ENCODE data around the gene ITM2C.

Gene ITM2C, protein sequence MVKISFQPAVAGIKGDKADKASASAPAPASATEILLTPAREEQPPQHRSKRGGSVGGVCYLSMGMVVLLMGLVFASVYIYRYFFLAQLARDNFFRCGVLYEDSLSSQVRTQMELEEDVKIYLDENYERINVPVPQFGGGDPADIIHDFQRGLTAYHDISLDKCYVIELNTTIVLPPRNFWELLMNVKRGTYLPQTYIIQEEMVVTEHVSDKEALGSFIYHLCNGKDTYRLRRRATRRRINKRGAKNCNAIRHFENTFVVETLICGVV

DNA sequence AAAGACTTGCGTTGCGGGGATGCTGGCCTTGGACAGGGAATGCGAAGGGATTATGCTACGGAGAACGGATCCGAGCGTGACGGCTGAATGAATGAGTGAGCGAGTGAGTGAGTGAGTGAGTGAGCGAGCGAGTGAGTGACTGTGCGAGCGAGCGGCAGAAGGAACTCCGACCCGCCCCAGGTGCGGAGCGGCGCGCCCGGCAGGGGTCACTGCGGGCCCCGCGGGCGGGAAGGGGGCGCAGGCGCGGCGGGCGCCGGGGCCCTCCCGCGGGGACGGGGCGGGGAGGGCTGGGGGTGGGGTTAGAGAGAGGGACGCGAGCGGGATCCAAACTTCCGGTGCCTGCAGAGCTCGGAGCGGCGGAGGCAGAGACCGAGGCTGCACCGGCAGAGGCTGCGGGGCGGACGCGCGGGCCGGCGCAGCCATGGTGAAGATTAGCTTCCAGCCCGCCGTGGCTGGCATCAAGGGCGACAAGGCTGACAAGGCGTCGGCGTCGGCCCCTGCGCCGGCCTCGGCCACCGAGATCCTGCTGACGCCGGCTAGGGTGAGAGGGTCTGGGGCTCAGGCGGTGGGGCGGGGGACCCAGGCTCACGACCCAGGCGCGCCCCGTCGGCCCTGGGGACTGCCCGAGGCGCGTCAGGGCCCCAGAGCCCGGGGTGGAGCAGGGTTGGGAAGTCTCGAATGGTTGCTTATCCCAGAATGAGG lies at the start of gene ITM2C:
TSS of gene ITM2C (plus strand) at position 338 of the 702 bp plus-strand sequence. CDS start at position 422, 84 bp downstream.
- DNase-seq: peak in 3 of 4 experiments; percentile 42 to 75 (median 58)

DNA sequence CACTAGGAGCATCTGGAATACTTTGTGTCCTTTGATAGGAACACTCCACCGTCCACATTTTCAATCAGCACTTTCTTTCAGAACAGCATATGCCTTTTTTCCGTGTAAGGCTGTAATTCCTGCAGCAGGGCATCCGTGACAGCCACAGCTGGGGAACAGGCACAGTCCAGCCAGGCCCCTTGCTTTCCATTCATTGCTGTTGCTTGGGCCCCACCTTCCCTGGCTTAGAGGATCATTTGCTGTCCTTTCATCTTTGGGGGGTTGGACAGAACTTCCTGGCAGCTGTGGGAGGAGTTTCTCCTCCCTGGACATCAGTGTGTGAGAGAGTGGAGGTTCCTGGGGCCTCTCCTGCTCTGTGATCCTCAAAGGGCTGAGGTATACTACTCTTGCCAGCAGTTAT lies 49.7 kb upstream of the ITM2C start:
- DNase-seq: no peak

- no peak for DNase-seq
Observed at GRCh38 chr2:230816735-230817134, 48.0 kb upstream of the ITM2C start.

- no peak for DNase-seq
Observed at GRCh38 chr2:230819433-230819832, 45.3 kb upstream of the ITM2C start.

DNA sequence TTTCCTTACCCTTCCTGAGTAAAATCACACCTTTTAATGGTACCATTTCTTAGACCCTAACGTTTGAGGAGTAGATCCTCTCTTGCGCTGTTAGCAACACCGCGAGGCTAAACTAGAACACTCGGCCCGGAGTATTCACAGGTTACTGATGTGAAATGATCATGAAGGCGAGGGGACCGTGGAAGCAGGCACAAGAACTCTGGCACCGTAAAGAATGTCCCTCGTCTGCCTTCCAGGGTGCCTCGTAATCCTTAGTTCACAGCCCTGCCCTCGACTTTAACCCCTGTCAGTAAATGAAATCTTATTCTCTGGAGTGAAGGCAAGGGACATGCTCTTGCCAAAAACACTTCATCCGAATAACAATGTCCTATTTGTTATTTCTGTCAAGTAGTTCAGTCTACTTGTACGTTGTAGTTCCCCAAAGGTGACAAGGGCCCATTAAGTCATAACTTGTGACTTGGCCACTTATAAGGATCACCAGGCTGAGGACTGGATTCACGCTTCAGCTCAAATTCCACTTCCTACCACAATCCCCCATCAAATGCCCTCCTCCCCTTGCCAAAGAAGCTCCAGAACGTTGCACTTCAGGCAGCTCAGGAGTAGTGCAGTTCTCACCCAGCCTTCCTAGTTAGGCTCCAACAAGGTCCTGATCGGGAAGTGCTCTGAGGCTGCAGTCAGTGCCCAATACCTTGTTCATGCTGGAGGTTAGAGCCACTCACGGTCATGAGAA lies 43.3 kb upstream of the ITM2C start:
- no peak for DNase-seq

- DNase-seq: no peak
Observed at GRCh38 chr2:230821991-230822520, 42.7 kb upstream of the ITM2C start.

DNA sequence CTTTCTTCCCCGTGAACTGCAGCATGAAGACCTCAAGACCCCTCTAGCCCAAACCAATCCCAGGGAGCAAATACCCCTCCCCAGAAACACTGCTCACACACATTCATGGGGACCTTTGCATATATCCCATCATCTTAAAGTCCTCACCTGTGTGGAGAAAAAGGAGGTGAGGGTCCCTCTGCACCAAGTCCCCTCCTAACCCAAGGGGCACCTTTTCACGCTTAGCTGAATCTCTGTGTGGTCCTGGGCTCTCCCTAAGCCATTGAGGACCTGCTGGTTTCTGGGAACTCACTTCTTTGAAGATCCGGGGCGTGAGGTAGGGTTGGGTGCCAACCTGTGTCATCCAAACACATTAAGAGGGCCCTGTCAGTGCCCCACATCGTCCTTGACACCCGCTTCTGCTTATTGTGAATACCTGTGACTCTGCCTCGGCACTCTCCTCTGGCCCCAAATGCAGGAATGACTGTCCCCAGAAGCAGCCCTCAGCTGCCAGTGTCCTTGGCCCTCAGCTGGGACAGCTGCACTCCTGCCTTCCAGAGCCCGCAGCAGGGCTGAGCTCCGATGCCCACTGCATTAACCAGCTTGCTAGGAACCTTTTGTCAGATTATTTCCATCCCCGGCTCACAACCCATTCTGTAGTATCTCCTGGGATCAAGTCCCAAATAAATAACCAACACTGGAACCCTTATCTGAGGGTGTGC lies 41.3 kb upstream of the ITM2C start:
- no peak for DNase-seq

DNA sequence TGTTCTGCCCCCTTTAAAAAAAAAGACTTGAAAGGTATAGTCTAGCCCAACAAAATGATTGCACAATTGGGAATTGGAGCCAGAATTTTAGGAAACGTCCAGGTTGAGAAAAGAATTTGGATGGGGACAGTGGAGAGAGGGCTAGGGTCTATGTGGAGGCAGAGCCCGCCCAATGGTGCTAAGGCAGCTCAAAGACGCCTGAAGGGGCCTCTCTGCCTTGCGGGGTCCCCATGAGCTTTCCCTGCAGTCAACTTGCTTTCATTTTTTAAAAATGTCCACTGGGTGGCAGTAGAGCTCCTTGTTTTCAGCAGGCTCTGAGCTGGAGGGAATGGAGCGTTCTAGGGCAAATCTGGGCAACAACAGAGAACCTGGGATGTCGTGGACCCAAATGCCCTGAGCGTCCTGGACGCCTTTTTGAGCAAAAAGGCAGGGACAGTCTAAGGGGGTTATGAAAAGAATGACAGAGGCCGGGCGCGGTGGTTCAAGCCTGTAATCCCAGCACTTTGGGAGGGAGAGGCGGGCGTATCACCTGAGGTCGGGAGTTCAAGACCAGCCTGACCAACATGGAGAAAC lies 40.2 kb upstream of the ITM2C start:
- peak in 1 of 4 experiments; percentile 4 for DNase-seq

GRCh38 chr2:230825354-230825753 lies 39.4 kb upstream of the ITM2C start:
- no peak for DNase-seq

GRCh38 chr2:230827774-230828271 lies 36.9 kb upstream of the ITM2C start:
- DNase-seq: no peak

DNA sequence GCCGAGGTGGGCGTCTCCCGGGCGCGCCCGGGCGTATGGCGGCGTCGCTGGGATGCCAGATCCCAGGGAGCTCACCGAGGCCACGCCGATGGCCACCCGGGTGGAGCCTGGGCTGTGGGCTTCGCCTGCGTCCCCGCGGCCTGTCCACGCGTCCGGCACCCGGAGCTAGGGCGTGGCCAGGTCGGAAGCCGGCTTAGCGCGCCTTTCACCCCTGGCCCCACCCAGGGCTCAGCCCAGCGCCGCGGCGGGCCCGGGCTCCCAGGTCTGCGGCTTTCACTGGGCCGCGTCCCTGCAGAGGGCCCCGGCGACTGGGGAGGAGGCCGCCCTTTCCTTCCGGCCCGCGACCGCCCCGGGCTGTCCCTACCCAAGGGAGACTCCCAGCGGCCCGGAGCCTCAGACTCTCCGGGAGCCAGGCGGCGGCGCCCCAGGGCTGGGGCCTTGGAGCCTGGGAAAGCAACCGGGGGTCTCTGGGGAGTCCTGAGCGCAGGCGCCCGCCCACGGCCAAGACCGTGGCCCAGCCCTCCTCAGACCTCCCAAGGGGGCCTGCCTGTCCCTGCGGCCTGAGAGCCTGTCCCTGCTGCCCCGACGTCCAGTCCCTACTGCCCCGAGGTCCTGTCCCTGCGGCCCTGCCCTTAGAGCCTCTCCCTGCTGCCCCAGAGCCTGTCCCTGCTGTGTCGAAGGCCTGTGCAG lies 36.3 kb upstream of the ITM2C start:
- DNase-seq: no peak

DNA sequence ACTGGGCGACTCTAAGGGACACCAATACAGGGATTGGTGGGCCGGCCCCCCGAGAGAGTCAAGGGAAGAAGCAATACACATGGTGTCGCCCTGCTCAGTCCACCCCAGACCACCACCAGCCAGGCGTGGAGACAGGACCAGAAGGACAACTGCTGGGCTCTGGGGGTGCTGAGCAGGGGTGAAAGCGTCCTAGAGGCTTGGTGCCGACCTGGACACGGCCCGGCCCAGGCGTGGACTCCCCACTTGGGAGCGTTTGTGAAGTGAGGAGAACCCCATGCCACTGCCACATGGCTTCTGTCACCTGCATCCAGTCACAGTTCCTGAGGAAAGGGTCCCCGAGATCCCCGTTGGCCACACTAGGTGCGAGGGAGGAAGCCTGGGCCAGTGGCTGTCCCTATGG lies 35.4 kb upstream of the ITM2C start:
- no peak for DNase-seq

DNA sequence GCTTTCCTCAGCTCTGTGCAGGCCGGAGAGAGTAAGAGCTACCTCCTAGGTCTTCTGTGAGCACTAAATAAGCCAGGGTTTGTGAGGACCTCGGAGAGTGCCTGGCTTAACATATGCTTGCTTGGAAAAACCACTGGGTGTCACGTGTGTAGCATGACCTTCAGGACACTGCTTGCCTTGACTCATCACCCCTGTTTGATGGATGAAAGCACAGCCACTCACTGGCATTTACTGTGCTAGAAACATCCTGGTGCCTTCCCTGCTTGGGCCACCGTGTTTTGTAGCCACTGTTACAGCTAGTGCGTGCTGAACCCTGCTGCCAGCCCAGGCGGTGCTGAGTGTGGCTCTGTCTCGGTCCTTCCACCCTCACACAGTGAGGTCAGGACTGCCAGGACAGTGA lies 34.8 kb upstream of the ITM2C start:
- DNase-seq: no peak

DNA sequence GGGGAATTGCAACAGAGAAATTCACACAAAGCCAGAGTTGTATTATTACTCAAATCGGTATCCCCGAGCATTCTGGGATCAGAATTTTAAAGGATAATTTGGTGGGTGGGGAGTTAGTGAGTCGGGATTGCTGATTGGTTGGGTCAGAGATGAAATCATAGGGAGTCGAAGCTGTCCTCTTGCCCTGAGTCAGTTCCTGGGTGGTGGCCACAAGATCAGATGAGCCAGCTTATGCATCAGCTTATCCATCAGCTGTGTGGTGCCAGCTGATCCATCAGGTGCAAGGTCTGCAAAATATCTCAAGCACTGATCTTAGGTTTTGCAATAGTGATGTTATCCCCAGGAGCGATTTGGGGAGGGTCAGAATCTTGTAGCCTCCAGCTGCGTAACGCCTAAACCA lies 34.3 kb upstream of the ITM2C start:
- DNase-seq: no peak

GRCh38 chr2:230840301-230840700 lies 24.4 kb upstream of the ITM2C start:
- no peak for DNase-seq

DNA sequence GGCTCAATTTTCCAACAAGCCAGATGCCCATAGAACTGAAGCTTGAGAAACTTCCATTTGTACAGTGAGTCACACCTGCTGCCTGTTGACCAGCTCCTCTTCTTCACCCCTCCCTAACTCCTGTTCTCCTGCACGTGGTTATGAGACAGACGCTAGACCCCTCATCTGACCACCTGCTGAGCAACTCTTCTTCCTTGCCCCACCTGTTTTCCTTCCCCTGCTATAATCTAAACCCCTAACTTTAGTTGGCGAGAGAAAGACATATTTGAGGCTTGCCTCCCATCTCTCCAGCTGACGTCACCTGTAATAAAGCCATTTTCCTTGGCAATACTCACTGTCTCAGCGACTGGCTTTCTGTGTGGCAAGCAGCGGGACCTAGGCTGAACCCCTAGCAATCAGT lies 22.3 kb upstream of the ITM2C start:
- no peak for DNase-seq

DNA sequence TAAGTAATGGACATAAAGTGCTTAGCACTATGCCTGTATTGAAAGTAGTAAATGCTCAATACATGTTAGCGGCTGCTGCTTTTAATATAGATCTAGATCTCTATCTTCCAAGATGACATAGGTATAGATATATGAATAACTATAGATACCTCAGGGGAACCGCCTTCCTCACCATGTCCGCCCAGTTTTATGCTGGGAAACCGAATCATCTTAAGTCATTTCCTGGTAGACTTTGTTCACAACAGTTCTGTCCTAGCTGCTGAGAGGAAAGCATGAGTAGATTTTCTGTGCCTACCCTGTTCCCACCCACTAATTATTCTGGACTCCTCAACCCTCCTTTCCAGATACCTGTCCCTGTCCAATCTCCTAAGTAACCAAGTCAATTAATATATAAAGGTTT lies 21.6 kb upstream of the ITM2C start:
- no peak for DNase-seq

DNA sequence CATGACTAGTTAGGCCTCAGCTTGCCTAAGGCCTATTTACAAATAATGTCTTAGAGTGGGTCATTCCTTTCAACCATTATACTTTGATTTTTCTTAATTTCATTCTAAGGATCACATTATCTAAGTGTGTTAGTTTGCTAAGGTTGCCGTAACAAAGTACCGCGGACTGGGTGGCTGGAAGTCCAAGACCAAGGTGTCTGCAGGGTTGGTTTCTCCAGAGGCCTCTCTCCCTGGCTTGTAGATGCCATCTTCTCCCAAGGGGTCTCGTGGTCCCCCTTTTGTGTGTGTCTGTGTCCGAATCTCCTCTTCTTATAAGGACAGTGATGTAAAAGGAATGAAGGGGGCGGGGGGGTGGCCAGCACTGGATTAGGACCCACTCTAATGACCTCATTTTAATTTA lies 18.4 kb upstream of the ITM2C start:
- DNase-seq: no peak

- DNase-seq: peak; percentile 73 to 89 (median 79)
Observed at GRCh38 chr2:230847883-230848388, 16.8 kb upstream of the ITM2C start.

DNA sequence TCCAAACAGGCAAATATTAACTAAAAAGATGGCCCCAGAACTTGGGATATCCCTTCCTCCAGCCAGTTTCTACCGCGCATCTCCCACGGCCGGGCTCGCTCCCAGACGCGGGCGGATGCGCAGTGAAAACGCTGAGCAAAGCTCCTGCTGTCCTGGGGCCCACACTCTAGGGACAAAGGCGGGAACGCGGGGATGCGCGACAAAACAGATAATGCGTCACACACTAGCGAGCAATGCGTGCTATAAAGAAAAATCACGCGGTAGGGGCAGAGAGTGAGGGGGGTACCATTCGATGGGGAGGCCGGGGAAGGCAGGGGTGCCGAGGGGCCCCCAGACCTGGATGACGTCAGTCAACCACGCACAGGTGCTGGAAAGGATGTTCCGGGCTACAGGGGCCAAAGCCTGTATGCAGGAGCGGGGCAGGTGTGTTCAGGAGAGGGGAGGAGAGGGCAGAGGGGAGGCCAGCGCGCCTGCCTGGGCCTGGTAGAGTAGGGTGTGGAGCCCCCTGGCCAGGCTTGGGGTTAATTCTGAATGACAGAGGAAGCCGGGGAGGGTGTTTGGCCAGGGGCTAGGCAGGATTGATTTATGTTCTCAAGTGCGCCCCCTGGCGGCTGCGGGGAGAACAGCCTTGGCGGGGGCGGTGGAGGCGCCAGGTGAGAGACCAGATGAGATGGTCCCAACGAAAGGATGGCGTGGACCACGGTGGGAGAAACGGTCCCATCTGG lies 14.9 kb upstream of the ITM2C start:
- DNase-seq: peak; percentile 39 to 60 (median 52)

DNA sequence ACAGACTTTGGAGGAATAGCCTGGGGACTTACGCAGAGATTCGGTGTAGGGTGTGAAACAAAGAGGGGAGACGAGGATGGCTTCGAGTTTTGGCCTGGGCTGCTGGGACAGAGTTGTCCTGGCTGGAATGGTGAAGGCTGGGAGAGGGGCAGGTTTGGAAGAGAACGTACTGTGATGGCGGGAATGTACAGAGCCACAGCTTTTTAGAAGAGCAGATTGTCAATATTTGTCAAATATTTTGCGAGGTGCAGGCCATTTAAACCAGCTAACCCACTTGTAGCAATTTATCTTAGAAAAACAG lies 14.4 kb upstream of the ITM2C start:
- no peak for DNase-seq

Measured in activated naive CD4-positive, alpha-beta T cell (primary cell).